Activated T-cell treated with anti-CD3 and anti-CD28 coated beads for 1 hour (primary cell): Measurements from ENCODE around the gene KBTBD4.

ENCODE experiments used
- DNase-seq: peaks from one replicate; pipeline ENCODE4 v3.0.0-alpha.2; 2020; ENCODE audit warnings: low read depth

Gene KBTBD4

GRCh38 chr11:47578524-47579494, at the start of gene KBTBD4, which contains the start of gene NDUFS3:
Gene KBTBD4 (minus strand): TSS chr11:47578970. CDS start chr11:47578951, 19 bp downstream.
Gene NDUFS3 (plus strand): TSS chr11:47579074. CDS start chr11:47579092, 18 bp downstream.
- peak; percentile 84 for DNase-seq

- no peak for DNase-seq
These were observed 49.3 kb upstream of the KBTBD4 start for GRCh38 chr11:47628026-47628425.

- DNase-seq: no peak
These were observed 47.5 kb upstream of the KBTBD4 start for GRCh38 chr11:47626234-47626633.

GRCh38 chr11:47620836-47621378, 42.1 kb upstream of the KBTBD4 start:
- no peak for DNase-seq

- DNase-seq: no peak
These were observed 38.6 kb upstream of the KBTBD4 start for GRCh38 chr11:47617417-47617809.

- no peak for DNase-seq
These were observed 38.1 kb upstream of the KBTBD4 start for GRCh38 chr11:47616726-47617416.

- DNase-seq: no peak
These were observed 36.5 kb upstream of the KBTBD4 start for GRCh38 chr11:47615249-47615648.

GRCh38 chr11:47611348-47611794, 32.6 kb upstream of the KBTBD4 start:
- DNase-seq: no peak

- DNase-seq: no peak
These were observed 30.9 kb upstream of the KBTBD4 start for GRCh38 chr11:47609675-47610074.

GRCh38 chr11:47607380-47607779, 28.6 kb upstream of the KBTBD4 start:
- DNase-seq: no peak

GRCh38 chr11:47606731-47607130, 28.0 kb upstream of the KBTBD4 start:
- DNase-seq: no peak

GRCh38 chr11:47605921-47606320, 27.2 kb upstream of the KBTBD4 start:
- DNase-seq: no peak

- DNase-seq: no peak
These were observed 24.5 kb upstream of the KBTBD4 start for GRCh38 chr11:47603295-47603694.

- no peak for DNase-seq
These were observed 21.1 kb upstream of the KBTBD4 start for GRCh38 chr11:47599902-47600301.

- no peak for DNase-seq
These were observed 17.2 kb upstream of the KBTBD4 start for GRCh38 chr11:47595967-47596366.

GRCh38 chr11:47595029-47595428, 16.3 kb upstream of the KBTBD4 start:
- DNase-seq: no peak

GRCh38 chr11:47593934-47594855, 15.4 kb upstream of the KBTBD4 start, which contains the start of gene C1QTNF4:
Gene C1QTNF4 (minus strand): TSS chr11:47594411. CDS start chr11:47590810, 3,601 bp downstream.
- no peak for DNase-seq

- no peak for DNase-seq
These were observed 14.7 kb upstream of the KBTBD4 start for GRCh38 chr11:47593492-47593933.

GRCh38 chr11:47592970-47593369, 14.2 kb upstream of the KBTBD4 start:
- DNase-seq: no peak

GRCh38 chr11:47592251-47592650, 13.5 kb upstream of the KBTBD4 start:
- DNase-seq: no peak

- DNase-seq: no peak
These were observed 13.0 kb upstream of the KBTBD4 start for GRCh38 chr11:47591764-47592163.
